NCI-H2227 (cell line): ENCODE measurements around the gene UNC13D.
"Not testable (repeated sequence)": the region's sequence is repeated elsewhere in the genome, so short reads cannot be mapped to it uniquely, and the experiment has no call there.

ENCODE experiments used
- DNase-seq: peaks from one replicate; lab custom pipeline; 2025; ENCODE audit not compliant: unreplicated experiment; lab: John Stamatoyannopoulos, UW

Gene UNC13D

DNA sequence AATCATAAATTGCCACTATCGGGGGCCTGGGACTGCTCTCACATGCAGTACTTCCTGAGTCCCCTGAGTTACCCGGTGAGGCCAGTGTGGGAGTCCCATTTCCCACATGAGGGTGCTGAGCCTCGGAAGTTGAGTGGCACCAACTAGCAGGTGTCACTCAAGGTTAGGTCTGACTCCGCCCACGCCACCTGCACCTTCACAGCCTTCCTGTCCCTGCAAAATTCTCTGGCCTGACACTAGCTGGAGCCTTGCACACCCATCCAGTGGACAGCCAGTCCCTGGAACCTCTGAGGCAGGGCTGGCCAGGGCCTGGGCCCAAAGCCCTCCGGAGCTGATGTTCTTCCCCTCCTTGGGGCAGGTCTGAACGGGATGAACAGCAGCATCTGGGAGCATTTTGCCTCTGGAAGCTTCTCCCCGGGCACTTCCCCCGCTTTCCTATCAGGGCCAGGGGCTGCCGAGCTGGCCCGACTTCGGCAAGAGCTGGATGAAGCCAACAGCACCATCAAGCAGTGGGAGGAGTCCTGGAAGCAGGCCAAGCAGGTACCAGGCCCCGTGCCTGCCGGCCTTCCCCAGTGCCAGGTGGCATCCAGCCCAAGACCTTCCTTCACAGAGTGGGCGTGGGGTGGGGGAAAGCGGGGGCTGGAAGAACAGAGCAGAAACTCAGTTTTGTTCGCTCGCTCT, 21.9 kb downstream of the UNC13D start:
- DNase-seq, result no peak

DNA sequence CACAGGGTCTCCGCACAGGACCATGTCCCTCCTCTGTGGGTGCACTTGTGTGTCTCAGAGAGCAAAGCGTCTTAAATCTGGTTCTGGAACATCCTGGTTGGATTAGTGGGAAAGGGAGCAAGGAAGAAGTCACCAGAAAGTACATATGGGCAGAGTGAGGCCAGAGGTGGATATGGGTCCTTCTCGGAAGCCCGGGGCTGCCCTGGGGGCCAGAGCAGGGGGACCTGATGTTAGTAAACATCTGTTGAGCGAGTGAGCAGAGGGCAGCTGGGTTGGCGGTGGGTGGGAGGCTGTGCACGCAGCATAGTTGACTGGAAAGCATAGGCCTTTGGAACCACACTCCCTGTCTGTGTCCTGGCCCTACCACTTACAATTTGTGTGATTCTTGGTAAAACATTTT, 22.7 kb downstream of the UNC13D start:
- DNase-seq, result no peak

DNA sequence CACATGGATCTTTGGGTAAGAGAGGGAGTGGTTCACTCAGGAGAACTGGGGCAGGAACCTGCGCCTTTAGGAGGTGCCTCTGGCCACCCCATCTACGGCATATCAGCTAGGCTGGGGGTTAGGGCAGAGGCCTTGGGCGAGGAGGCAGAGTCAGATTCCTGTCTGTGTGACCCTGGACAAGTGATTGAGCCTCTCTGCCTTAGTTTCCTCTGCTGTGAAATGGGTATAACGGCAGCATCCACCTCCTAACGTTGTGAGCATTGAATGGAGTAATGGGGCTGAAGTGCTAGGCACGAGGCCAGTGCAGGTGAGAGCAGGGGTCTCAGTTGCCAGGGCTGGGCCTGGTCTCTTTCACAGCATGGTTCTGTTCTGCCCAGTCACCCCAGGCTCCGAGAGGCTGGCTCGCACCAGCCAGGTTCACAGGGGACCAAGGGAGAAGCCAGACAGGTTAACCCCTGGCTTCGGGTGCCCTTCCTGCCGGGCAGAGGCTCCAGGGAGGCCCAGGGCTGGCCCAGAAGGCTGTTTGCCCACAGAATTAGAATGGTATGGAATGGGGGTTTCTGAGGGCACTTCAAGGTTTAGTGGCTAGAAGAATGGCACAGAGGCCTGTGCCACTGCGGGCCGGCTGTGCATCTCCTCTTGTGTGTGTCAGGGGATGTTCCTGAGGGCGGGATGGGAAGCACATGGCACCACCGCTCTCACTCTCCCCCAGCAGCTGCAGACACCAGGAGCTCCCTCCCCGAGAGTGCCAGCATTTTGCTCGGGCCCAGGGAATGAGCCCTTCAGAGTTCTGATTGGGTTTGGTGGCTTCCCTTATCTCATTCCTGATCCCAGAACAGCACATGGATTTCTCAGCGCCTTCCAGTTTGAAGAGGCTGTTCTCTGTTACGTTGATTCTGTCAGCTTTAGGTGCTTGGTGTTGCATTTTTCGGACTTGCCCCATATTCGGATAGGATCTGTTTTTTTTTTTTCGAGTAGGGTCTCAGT, 23.8 kb downstream of the UNC13D start:
- DNase-seq, result no peak

DNA sequence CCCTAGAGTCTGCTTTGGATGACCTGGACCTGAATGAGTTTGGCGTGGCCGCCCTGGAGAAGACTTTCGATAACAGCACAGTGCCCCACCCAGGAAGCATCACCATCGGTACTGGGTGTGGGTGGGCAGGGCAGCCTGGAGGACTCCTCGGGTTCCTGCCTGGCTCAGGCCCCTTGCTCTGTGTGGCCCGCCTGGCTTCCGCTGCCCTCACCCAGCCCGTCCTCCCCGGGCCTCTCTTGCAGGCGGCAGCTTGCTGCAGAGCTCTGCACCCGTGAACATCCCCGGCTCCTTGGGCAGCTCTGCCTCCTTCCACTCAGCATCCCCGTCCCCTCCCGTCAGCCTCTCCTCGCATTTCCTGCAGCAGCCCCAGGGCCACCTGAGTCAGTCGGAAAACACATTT, 24.5 kb downstream of the UNC13D start:
- no peak for DNase-seq

DNA sequence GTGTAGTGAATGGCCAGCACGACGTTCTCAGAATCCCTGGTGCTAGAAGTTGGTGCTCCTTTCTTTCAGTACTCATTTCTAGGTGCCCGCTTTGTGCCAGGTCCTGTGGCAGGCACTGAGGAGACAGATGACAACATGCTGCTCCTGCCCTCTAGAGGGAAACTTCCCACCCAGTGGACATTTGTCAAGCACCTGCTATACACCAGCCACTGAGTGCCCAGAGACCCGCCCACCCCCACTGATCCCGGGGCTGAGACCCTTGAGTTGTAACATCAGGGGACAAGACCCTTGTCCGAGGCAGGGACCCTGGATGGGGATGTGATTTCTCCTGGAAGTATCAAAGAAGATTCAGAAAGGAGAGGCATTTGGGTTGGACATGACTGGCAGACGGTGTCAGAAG, 25.1 kb downstream of the UNC13D start:
- DNase-seq, result no peak

DNA sequence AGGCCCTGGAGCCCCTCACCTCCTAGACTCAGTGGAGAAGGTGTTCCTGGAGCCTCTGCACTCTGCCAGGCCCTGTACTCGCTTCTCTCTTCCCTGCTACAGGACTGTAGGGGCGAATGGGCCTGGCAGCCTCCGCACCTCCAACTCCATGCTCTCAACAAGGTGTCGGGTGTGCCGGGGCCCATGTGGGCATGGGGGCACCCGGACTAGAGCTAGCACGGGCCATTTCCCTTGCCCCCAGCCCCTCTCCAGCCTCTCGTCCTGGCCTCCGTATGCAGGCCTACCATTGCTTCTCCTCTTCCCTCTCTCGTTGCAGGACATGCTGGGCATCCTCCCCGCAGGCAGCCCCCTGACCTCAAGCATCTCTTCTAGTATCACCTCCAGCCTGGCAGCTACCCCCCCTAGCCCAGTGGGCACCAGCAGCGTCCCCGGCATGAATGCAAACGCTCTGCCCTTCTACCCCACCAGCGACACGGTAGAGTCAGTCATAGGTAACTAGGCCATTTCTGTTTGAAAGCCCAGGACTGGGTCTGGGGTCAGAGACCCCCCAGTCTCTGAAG, 25.8 kb downstream of the UNC13D start:
- DNase-seq, result no peak

DNA sequence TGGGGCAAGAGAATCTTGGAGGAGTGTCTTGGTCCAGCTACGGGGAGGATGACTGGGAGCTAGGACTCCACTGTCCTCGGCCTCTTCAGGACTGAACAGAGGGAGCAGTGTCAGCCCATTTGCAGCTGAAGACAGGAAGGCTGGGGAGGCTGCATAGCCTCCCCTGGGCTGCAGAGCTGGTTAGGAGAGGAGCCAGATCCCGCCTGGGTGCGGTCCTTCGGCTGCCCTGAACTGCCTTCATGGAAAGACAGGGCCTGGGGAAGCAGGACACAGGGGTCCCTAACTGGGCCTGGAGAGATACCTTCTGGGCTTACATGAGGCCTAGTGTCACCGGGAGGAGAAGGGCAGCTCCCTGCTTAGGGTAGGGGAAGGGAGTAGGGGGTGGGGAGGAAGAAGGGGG, 26.6 kb downstream of the UNC13D start:
- DNase-seq, result no peak

DNA sequence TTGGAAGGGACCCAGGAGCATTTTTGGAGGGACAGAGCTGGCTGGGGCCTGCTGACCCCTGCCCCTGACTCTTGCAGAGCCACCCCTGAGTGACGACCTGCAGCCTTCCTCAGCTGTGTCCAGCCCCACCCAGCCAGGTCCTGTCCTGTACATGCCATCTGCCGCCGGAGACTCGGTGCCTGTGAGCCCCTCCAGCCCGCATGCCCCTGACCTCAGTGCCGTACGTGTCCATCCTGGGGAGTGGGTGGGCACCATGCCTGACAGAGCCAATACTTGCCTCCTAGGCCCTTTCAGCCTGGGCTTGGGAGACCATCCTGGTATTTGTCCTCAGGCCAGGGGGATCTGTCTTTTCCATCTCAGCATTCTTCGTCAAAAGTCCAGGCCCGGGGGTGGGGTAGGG, 27.5 kb downstream of the UNC13D start:
- no peak for DNase-seq

DNA sequence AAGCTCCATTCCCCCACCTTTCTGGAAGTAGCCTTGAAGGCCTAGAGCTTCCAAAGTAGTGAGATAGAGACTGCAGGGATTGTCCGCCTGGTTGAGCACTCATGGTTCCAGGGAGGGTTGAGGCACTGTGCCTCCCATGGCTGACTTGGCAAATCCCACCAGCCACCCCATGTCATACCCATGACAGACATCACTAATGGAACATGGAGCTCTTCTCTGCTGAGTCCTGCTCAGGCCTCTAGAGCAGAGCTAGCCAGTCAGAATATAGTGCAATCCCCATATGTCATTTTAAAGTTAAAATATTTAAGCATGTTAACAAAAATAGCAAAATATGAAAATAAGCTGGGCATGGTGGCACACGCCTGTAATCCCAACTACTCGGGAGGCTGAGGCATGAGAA, 28.8 kb downstream of the UNC13D start:
- DNase-seq, result no peak

DNA sequence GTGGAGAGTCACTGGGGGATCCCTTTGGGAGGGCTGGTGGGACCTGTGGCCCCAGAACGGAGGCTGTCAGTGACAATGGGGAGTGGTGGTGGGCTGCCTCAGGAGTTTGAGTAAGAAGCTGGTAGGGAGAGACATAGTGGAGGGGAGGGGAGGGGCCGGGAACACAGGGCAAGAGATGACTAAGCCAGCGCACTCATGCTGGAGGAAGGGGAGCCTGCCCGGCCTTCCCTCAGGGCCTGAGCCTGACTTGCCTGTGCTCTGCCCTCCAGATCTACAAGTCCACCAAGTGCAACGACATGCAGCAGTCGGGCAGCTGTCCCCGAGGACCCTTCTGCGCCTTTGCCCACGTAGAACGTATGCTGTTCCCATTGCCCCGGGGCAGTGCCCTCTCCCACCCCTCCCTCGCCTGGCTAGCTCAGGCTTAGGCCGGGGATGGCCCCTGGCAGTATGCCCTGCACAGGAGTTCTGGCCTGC, 29.3 kb downstream of the UNC13D start:
- no peak for DNase-seq

DNA sequence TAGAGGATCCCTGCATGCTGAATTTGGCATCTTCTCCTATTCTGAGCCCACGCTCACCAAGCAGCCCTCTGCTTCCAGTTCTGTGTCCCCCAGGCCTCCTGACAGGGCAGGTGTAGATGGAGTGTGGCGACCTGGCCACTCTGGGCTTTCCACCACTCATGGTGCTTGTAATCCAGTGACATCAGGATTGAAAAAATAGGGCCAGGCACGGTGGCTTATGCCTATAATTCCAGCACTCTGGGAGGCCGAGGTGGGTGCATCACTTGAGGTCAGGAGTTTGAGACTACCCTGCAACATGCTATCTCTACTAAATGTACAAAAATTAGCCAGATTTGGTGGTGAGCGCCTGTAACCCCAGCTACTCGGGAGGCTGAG, 30.2 kb downstream of the UNC13D start:
- DNase-seq, result no peak

DNA sequence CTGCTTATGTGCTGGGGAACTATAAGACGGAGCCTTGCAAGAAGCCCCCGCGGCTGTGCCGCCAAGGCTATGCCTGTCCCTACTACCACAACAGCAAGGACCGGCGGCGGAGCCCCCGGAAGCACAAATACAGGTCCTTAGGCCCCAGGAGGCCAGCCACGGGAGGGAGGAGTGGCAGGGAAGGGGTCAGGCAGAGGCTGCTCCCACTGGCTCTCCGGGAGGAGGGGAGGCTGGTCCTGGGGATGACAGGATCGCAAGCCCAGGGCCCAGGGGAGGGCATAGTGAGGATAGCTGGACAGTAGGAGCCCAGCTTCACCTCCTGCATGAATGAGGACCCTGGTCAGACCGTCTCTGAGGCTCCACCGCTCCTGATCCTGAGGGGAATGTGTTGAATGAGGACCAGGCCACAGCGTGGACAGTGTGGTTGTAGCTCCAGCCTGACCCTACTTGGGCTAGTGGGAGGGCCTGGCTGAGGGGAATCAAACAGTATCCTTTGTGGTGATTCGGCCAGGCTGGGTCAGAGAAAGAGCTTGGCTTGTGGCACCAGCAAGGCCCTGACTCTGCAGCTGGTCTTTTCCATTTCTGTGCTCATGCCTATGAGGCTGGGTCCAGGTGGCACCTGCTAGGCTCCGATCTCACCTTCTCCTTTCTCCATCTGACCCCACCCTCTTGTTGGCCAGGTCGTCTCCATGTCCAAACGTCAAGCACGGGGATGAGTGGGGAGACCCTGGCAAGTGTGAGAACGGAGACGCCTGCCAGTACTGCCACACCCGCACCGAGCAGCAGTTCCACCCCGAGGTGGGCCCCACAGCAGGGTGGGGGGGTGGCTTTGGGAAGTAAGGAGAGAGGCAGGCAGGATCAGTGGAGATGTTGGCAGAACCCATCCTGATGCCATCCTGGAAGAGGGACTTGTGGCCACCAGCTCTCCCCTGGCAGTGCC, 30.9 kb downstream of the UNC13D start:
- no peak for DNase-seq

DNA sequence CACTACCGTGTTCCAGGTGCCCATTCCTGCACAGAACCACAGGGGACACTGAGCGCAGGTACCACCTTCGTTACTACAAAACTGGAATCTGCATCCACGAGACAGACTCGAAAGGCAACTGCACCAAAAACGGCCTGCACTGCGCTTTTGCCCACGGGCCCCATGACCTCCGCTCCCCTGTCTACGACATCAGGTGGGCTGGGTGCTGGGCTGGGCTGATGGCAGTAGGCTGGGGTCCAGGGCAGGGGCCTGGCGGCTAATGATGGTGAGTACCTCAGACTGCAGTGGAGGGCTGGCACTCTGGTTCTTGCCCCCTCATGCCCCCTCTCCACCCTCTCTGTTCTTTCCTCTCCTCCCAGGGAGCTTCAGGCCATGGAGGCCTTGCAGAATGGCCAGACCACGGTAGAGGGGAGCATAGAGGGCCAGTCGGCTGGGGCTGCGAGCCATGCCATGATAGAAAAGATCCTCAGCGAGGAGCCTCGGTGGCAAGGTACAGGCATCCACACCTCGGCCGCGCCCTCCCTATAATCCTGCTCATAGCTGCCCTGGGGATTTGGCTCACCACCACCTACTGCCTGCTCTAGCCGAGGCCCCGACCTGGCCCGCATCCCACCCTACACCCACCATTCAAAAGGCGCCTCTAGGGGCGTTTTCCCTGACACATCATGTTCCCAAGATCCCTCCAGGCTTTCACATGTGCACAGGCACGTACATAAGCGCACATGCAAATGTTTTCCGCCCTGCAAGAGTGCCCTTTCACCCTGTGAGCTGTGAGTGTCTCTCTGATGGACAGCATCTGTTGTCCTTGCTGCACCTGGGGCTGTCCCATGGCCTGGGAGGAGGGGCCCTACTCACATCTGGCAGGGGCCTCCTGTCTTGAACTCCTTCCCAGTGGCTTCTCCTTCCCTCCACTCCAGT, 31.8 kb downstream of the UNC13D start:
- peak; percentile 36 for DNase-seq

DNA sequence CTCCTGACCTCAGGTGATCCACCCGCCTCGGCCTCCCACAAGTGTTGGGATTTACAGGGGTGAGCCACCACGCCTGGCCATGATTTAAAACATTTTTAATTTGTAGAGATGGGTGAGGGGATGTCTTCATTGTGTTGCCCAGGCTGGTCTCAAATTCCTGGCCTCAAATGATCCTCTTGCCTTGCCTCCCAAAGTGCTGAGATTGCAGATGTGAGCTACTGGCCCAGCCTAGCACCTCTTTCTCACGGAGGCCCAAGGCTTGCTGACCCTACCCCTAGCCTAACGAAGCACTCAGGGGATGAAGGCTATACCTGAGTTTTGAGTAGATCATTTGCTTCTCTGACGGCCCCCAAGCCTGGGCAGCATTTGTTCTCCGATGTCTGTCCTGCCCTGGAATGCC, 33.0 kb downstream of the UNC13D start:
- DNase-seq, result no peak

DNA sequence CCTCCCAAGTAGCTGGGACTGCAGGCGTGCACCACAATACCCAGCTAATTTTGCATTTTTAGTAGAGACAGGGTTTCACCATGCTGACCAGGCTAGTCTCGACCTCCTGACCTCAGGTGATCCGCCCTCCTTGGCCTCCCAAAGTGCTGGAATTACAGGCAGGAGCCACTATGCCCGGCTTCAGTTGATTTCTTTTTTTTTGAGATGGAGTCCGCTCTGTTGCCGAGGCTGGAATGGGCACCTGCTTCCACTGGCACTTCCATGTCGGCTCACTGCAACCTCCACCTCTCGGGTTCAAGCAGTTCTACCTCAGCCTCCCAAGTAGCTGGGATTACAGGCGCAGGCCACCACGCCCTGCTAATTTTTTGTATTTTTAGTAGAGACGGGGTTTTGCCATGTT, 33.4 kb downstream of the UNC13D start:
- not testable (repeated sequence) for DNase-seq

DNA sequence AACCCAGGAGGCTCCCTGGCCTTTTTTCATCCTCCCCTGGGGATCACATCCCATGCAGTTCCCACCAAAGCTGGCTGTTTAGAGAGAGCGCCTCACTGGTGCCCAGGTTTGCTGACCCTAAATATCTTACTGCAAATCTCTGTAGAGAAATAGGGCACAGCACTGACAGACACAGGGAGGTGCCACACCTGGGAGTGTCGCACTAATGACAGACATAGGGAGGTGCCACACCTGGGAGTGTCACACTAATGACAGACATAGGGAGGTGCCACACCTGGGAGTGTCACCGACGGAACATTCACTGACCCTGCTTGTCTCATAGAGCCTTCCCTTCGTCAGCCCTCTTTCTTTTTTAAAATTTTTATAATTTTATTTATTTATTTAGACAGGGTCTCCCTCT, 34.0 kb downstream of the UNC13D start:
- no peak for DNase-seq

DNA sequence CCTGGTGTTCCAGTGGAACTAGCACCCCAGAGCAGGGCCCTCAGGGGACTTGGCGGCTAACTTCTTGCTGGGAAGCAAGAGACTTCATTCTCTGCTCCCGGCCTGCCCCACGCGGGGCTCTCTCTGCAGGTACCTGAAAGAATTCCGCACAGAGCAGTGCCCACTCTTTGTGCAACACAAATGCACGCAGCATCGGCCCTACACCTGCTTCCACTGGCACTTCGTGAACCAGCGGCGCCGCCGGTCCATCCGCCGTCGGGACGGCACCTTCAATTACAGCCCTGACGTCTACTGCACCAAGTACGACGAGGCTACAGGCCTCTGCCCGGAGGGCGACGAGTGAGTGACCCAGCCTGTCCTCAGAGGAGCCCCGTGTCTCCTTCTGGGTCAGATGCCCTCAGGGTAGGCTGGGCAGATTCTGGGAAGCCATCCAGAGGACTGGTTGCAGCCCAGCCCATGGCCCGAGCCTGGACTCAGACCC, 34.5 kb downstream of the UNC13D start:
- DNase-seq, result no peak

DNA sequence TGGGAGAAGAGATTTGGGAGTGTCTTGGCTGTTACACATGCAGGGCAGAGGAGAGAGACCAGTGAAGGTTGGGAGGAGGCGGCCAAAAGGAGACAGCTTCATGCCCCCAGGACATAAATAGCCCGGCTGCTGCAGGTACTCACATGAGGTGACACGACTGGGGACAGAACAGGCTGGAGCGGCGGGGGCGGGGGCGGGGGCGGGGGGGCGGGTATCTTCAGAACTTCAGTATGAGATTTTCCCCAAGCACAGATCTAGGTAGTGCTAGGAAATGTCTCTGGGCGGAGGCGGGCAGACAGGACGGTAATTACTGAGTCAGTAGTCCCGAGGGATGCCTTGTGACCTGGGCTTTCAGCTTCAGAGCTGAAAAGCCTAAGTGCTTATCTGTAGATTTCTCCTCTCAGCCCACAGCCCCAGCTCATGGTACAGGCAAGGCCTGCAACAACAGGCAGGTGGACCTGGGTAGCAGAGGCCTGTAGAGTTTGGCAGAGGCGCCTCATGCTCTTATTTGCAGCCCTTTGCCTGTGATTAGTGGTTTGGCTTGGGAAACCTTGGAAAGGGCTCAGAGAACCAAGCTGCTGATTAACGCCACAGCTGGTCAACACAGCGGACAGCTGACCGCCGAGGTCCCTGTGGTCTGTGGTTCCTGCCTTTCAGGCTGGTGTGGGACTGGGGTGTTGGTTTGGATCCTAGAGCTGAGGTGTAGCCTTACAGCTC, 35.1 kb downstream of the UNC13D start:
- peak; percentile 75 for DNase-seq

DNA sequence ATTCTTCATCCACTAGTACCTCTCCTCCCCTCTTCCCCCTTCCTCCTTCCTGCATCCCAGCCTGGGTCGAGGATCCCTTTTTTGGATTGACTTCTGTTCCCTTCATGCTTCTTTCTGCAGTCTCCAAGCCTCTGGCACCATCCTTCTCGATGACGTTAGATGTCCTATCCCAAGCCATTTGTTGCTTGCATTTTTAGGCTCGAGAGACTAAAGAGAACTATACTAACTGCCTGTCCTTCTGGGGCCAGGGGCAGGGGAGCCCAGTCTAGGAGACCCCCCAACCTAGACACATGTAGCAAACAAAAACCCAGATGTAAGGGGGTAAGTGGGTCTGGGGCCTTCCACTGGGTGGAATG, 35.7 kb downstream of the UNC13D start:
- DNase-seq, result no peak
